K562 (cell line): ENCODE results near the gene RPRD1B. TPM values are rescaled to one million over a fixed set of nuclear protein-coding genes. Genes with fewer than 3 reads are reported as not detected.

Source experiments
- ATAC-seq: fragments of 200-7000 bp; cut with Tn5 transposase; 3 replicates; pipeline ENCODE4 v1.9.1; 2020; ENCODE audit warnings: moderate library complexity
- BruUV-seq: library from RNA; stranded (reverse); fragments of 400-500 nt; replicated peaks from 2 replicates; lab custom pipeline; 2021; lab: Mats Ljungman, UMichigan
- CTCF ChIA-PET: fragments of 300-600 bp; formaldehyde crosslinking; extraction: SDS; loops from one replicate; lab custom pipeline; 2021; ENCODE audit warnings: low intra/inter-chr PET ratio; lab: Yijun Ruan, JAX
- POLR2A ChIA-PET: fragments of 300-600, 350-650 bp; sonication (Branson Sonifier 250); formaldehyde crosslinking; extraction: SDS; loops from one replicate; lab custom pipeline; 2021; ENCODE audit warnings: antibody characterized with exemption, inconsistent platforms; lab: Yijun Ruan, JAX
- DNase-seq, 4 experiments: peaks; one replicate each; pipeline versions ENCODE4 v3.0.0 to v3.0.0-alpha.2; 2011 to 2018; ENCODE audit warnings: low spot score in 3 of 4, mixed read lengths in 3 of 4; ENCODE audit errors: extremely low read depth in 1 of 4
- FAIRE-seq: peaks from 2 replicates; lab custom pipeline; 2011; peaks lifted over from hg19 to GRCh38; lab: Jason Lieb, UNC
- H2AFZ ChIP-seq: 2 replicates; pipeline ENCODE4 v1.6.0; 2011; ENCODE audit warnings: low read depth, low read length, control low read depth, inconsistent platforms
- H3K27ac ChIP-seq: fragments of 200-600 bp; 3 replicates; pipeline ENCODE4 v1.8.0; 2011; ENCODE audit warnings: low read depth, mild to moderate bottlenecking, control low read depth, inconsistent platforms, low read length, moderate library complexity, mixed read lengths; ENCODE audit errors: extremely low read depth
- H3K27me3 ChIP-seq, 2 experiments: fragments of 300-600 bp in 1 of 2; 2 replicates in 1 of 2; 3 replicates in 1 of 2; pipeline versions ENCODE4 v1.6.0 to v1.8.0; 2011; ENCODE audit warnings: inconsistent platforms in 2 of 2, low read length in 2 of 2, mild to moderate bottlenecking in 1 of 2, mixed read lengths in 1 of 2, moderate library complexity in 1 of 2; ENCODE audit not compliant: control insufficient read depth in 2 of 2, insufficient read depth in 2 of 2
- H3K36me3 ChIP-seq: fragments of 300-600 bp; 3 replicates; pipeline ENCODE4 v1.8.0; 2011; ENCODE audit warnings: mild to moderate bottlenecking, low read length, inconsistent platforms; ENCODE audit not compliant: control insufficient read depth, insufficient read depth
- H3K4me1 ChIP-seq, 2 experiments: fragments of 200-600 bp in 1 of 2; replicated peaks in 1 of 2; 2 replicates in 1 of 2; 3 replicates in 1 of 2; pipeline versions ENCODE4 v1.5.1 to v1.8.0; 2011; ENCODE audit warnings: inconsistent platforms in 2 of 2, low read length in 2 of 2, mild to moderate bottlenecking in 1 of 2, mixed read lengths in 1 of 2, moderate library complexity in 1 of 2; ENCODE audit not compliant: control insufficient read depth in 2 of 2, insufficient read depth in 2 of 2
- H3K4me2 ChIP-seq: 2 replicates; pipeline ENCODE4 v1.6.1; 2011; ENCODE audit warnings: low read length, control low read depth, inconsistent platforms, mixed read lengths; ENCODE audit not compliant: insufficient read depth
- H3K4me3 ChIP-seq: fragments of 200-600 bp; sonication (generic), shearing (Covaris generic); 2 replicates; pipeline ENCODE4 v1.5.1; 2016; ENCODE audit warnings: control low read depth, inconsistent platforms
- H3K79me2 ChIP-seq: fragments of 200-600 bp; 3 replicates; pipeline ENCODE4 v1.8.0; 2011; ENCODE audit warnings: low read length, inconsistent platforms; ENCODE audit not compliant: control insufficient read depth, insufficient read depth
- H3K9ac ChIP-seq, 2 experiments: 2 replicates each; pipeline versions ENCODE4 v1.6.0 to v1.6.1; 2011; ENCODE audit warnings: low read depth in 2 of 2, low read length in 2 of 2, control low read depth in 1 of 2, inconsistent platforms in 1 of 2, mild to moderate bottlenecking in 1 of 2, mixed read lengths in 1 of 2; ENCODE audit not compliant: insufficient read depth in 1 of 2
- H3K9me1 ChIP-seq: one replicate; pipeline ENCODE4 v1.6.0; 2011; ENCODE audit warnings: inconsistent platforms, mild to moderate bottlenecking, low read length, moderate library complexity; ENCODE audit not compliant: control insufficient read depth, insufficient read depth
- H3K9me3 ChIP-seq: replicated peaks from 2 replicates; pipeline ENCODE4 v1.5.1; 2011; ENCODE audit warnings: low read depth, low read length, inconsistent platforms; ENCODE audit not compliant: control insufficient read depth, insufficient read depth
- H4K20me1 ChIP-seq: replicated peaks from 2 replicates; pipeline ENCODE4 v1.6.1; 2011; ENCODE audit warnings: low read length, inconsistent platforms, mixed read lengths; ENCODE audit not compliant: control insufficient read depth, insufficient read depth
- ARID2 ChIP-seq: fragments of 450-650 bp; IDR thresholded peaks from 2 replicates; pipeline ENCODE4 v1.6.1; 2017; ENCODE audit warnings: antibody characterized with exemption, mild to moderate bottlenecking
- CREM ChIP-seq: IDR thresholded peaks from 2 replicates; pipeline ENCODE4 v1.6.1; 2014; ENCODE audit warnings: antibody characterized with exemption, low read depth
- EGR1 ChIP-seq: fragments of 450-650 bp; conservative IDR thresholded peaks from 2 replicates; pipeline ENCODE4 v1.6.1; 2017; ENCODE audit warnings: mild to moderate bottlenecking
- FOXA3 ChIP-seq, 2 experiments: fragments of 450-650 bp in 1 of 2; sonication (generic) in 1 of 2; formaldehyde crosslinking; IDR thresholded peaks in 1 of 2; conservative IDR thresholded peaks in 1 of 2; 2 replicates each; pipeline versions ENCODE4 v1.4.0 to v1.8.0; 2020 to 2022; ENCODE audit warnings: mild to moderate bottlenecking in 2 of 2, missing genetic modification reagents in 1 of 2
- GABPB2 ChIP-seq: fragments of 250-450 bp; sonication (Bioruptor Pico); conservative IDR thresholded peaks from 2 replicates; pipeline ENCODE4 v1.5.1; 2021; ENCODE audit warnings: mild to moderate bottlenecking
- HLTF ChIP-seq: fragments of 450-650 bp; IDR thresholded peaks from 2 replicates; pipeline ENCODE4 v1.6.1; 2016
- HNRNPH1 ChIP-seq: fragments of 200-400 bp; formaldehyde crosslinking; optimal IDR thresholded peaks from 2 replicates; pipeline ENCODE3; 2017; ENCODE audit warnings: low read depth, mild to moderate bottlenecking, low read length, moderate library complexity
- KLF1 ChIP-seq: fragments of 450-650 bp; IDR thresholded peaks from 2 replicates; pipeline ENCODE4 v1.6.1; 2016; ENCODE audit warnings: missing genetic modification characterization, missing compliant biosample characterization
- MAFF ChIP-seq: IDR thresholded peaks from 2 replicates; pipeline ENCODE4 v1.6.1; 2012; ENCODE audit warnings: low read length, improper control_type of control experiment
- POLR2G ChIP-seq: fragments of 200-400 bp; formaldehyde crosslinking; IDR thresholded peaks from 2 replicates; pipeline ENCODE4 v1.6.1; 2017; ENCODE audit warnings: low read depth, mild to moderate bottlenecking, antibody characterized with exemption, low read length, moderate library complexity
- RBFOX2 ChIP-seq: fragments of 200-400 bp; formaldehyde crosslinking; IDR thresholded peaks from 2 replicates; pipeline ENCODE4 v1.6.1; 2017; ENCODE audit warnings: low read depth, mild to moderate bottlenecking, low read length, moderate library complexity
- RBM22 ChIP-seq: fragments of 200-400 bp; formaldehyde crosslinking; IDR thresholded peaks from 2 replicates; pipeline ENCODE4 v1.6.1; 2018; ENCODE audit warnings: low read length, low read depth; ENCODE audit not compliant: poor library complexity, severe bottlenecking
- RFX7 ChIP-seq: fragments of 250-450 bp; sonication (Bioruptor Pico); IDR thresholded peaks from 2 replicates; pipeline ENCODE4 v1.5.1; 2021; ENCODE audit warnings: mild to moderate bottlenecking
- SIN3B ChIP-seq: fragments of 450-650 bp; IDR thresholded peaks from 2 replicates; pipeline ENCODE4 v1.6.1; 2017; ENCODE audit warnings: low read depth, mild to moderate bottlenecking, moderate library complexity
- ZNF431 ChIP-seq: sonication (generic); formaldehyde crosslinking; IDR thresholded peaks from 2 replicates; pipeline ENCODE4 v1.8.0; 2022; ENCODE audit warnings: mild to moderate bottlenecking, missing genetic modification reagents
- ZNF76 ChIP-seq: fragments of 250-450 bp; sonication (Bioruptor Pico); IDR thresholded peaks from 2 replicates; pipeline ENCODE4 v1.4.0; 2020; ENCODE audit warnings: mild to moderate bottlenecking, moderate library complexity, borderline replicate concordance
- WGBS: fragments of 100-300 bp; shearing (Covaris generic); methylation state at CpG from one replicate; pipeline ENCODE4 v1.1.6; 2016; ENCODE audit warnings: low coverage, mixed read lengths; ENCODE audit not compliant: insufficient coverage; ENCODE audit errors: missing lambda C conversion rate; 5-methylcytosine and 5-hydroxymethylcytosine counted together
- in situ Hi-C: fragments of 300-500 bp; cut with MboI; formaldehyde crosslinking; loops from 4 replicates; pipeline ENCODE4 v1.15.0; 2018; ENCODE audit warnings: inconsistent platforms, mixed read lengths
- intact Hi-C: fragments of 100-400 bp; cut with micrococcal nuclease; formaldehyde crosslinking; loops from 2 replicates; pipeline ENCODE4 v1.14.2; 2022
- polyA plus RNA-seq, 8 experiments: library from polyadenylated mRNA; depleted of rRNA in 4 of 8; stranded (reverse) in 5 of 8; unstranded in 3 of 8; fragments of >200 nt; fragmentation: Nextera tagmentation in 2 of 8; fragmentation: Illumina TruSeq in 1 of 8; extraction: Ambion mirVana in 2 of 8; extraction: Trizol in 1 of 8; gene quantifications; 2 replicates each; pipeline versions ENCODE4 v1.2.1 to v1.2.3, GENCODE V29; 2011 to 2014; ENCODE audit warnings: inconsistent platforms in 1 of 8, missing spikeins in 1 of 8
- total RNA-seq, 7 experiments: library from RNA; depleted of rRNA in 6 of 7; stranded (reverse); fragments of >200 nt in 6 of 7; fragmentation: Illumina TruSeq in 2 of 7; extraction: Trizol in 2 of 7; gene quantifications; 2 replicates each; pipeline versions ENCODE4 v1.2.1 to v1.2.3, GENCODE V29; 2011 to 2021; ENCODE audit warnings: low replicate concordance in 1 of 7
- TF ChIP-seq, protein P1 (sequence below): fragments of 450-650 bp; IDR thresholded peaks from 2 replicates; pipeline ENCODE4 v1.6.1; 2016
- TF ChIP-seq, protein P2 (sequence below): sonication (generic); formaldehyde crosslinking; IDR thresholded peaks from 2 replicates; pipeline ENCODE4 v1.8.0; 2022; ENCODE audit warnings: missing genetic modification reagents, mild to moderate bottlenecking, borderline replicate concordance

RPRD1B gene
- total and polyA plus RNA-seq, 9 of the 15 experiments (the other 6 are each of a cell fraction or from before 2014, with no cell fraction given), result 5.5 to 43.0 (median 24.4) TPM

GRCh38 chr20:38141204-38141888 lies 107.8 kb downstream of the RPRD1B start:
- no peaks in the 10 kb centered on the region for H3K9me3 ChIP-seq
- POLR2A ChIA-PET, result interaction anchor here (1.1 to 1.9 kb wide), 2 partner anchors 11 to 18 kb away, joined by 4 to 14 read pairs; no protein-coding TSS in a partner anchor
- H3K4me1 ChIP-seq, result peaks cover 26 to 32% of the 10 kb centered on the region in 2 experiments
- no peaks in the 10 kb centered on the region for H4K20me1 ChIP-seq
- H2AFZ ChIP-seq, result no peak overlapping the region
- in situ Hi-C loops (no loop called here), intact Hi-C loops (no loop called here)
- H3K4me2 ChIP-seq, result no peak overlapping the region
- H3K36me3 ChIP-seq, result peaks cover 72% of the 10 kb centered on the region
- no peaks in the 10 kb centered on the region for H3K9me1 ChIP-seq
- no peaks in the 10 kb centered on the region for H3K27me3 ChIP-seq
- CTCF ChIA-PET, result no interaction called here
- H3K79me2 ChIP-seq, result no peaks in the 10 kb centered on the region
- ATAC-seq, result no peak
- peak overlapping the region in 1 of 2 experiments; percentile 38; a peak in 1 of 4 replicates for H3K9ac ChIP-seq
- H3K27ac ChIP-seq, result no peak overlapping the region
- WGBS, result 74% methylated on average over 9 of the region's 23 CpGs
- DNase-seq, result peak in 3 of 4 experiments; percentile 39 to 54 (median 53)
- TF ChIP-seq ZNF431 (CRISPR knock-in tag), result no peak
- no peak for TF ChIP-seq CREM
- TF ChIP-seq SIN3B, result no peak
- no peak for TF ChIP-seq ARID2
- TF ChIP-seq HLTF, result no peak
- peak; percentile 73 for TF ChIP-seq RBM22
- TF ChIP-seq, protein P1, sequence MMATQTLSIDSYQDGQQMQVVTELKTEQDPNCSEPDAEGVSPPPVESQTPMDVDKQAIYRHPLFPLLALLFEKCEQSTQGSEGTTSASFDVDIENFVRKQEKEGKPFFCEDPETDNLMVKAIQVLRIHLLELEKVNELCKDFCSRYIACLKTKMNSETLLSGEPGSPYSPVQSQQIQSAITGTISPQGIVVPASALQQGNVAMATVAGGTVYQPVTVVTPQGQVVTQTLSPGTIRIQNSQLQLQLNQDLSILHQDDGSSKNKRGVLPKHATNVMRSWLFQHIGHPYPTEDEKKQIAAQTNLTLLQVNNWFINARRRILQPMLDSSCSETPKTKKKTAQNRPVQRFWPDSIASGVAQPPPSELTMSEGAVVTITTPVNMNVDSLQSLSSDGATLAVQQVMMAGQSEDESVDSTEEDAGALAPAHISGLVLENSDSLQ, result peak; percentile 54; the same call in 1 of the 2 replicates
- TF ChIP-seq FOXA3 (CRISPR knock-in tag; conservative IDR thresholded peaks at IDR 0.05 in 1 of 2, IDR thresholded peaks at IDR 0.05 in 1 of 2), result no peak
- peak; percentile 68 for TF ChIP-seq POLR2G
- no peak for TF ChIP-seq ZNF76 (CRISPR knock-in tag)
- TF ChIP-seq GABPB2 (CRISPR knock-in tag), result no peak
- TF ChIP-seq, protein P2, sequence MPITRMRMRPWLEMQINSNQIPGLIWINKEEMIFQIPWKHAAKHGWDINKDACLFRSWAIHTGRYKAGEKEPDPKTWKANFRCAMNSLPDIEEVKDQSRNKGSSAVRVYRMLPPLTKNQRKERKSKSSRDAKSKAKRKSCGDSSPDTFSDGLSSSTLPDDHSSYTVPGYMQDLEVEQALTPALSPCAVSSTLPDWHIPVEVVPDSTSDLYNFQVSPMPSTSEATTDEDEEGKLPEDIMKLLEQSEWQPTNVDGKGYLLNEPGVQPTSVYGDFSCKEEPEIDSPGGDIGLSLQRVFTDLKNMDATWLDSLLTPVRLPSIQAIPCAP (CRISPR knock-in tag), result no peak
- no peak for TF ChIP-seq KLF1 (tag)
- TF ChIP-seq RFX7, result no peak
- TF ChIP-seq EGR1, result peak; percentile 67
- TF ChIP-seq RBFOX2, result 0 out of 2 replicates have a peak, but pooled peaks have one; percentile 35
- TF ChIP-seq HNRNPH1, result no peak
- no peak for TF ChIP-seq MAFF
- FAIRE-seq, result no peak
- H3K4me3 ChIP-seq, result no peak overlapping the region
- BruUV-seq, result no TSS peak
